Measurements from ENCODE around the gene HPGDS.
"Not testable (repeated sequence)": the region's sequence is repeated elsewhere in the genome, so short reads cannot be mapped to it uniquely, and the experiment has no call there.

HPGDS gene

GRCh38 chr4:94332983-94333590 is 9.5 kb downstream of the HPGDS start:
- DNase-seq (ENCODE audit: extremely low read depth in 1 of 2, low read depth in 1 of 2), result no peak

- DNase-seq (ENCODE audit: extremely low read depth in 1 of 2, low read depth in 1 of 2), result no peak
Observed at GRCh38 chr4:94329933-94330332, 12.7 kb downstream of the HPGDS start.

GRCh38 chr4:94325835-94326234 is 16.8 kb downstream of the HPGDS start:
- DNase-seq (ENCODE audit: extremely low read depth in 1 of 2, low read depth in 1 of 2), result no peak

GRCh38 chr4:94319927-94320326 is 22.7 kb downstream of the HPGDS start:
- DNase-seq (ENCODE audit: extremely low read depth in 1 of 2, low read depth in 1 of 2), result not testable (repeated sequence)

- no peak for DNase-seq (ENCODE audit: extremely low read depth in 1 of 2, low read depth in 1 of 2)
Observed at GRCh38 chr4:94307231-94307871, 35.3 kb downstream of the HPGDS start.

GRCh38 chr4:94306713-94307112 is 35.9 kb downstream of the HPGDS start:
- no peak for DNase-seq (ENCODE audit: extremely low read depth in 1 of 2, low read depth in 1 of 2)

- DNase-seq (ENCODE audit: extremely low read depth in 1 of 2, low read depth in 1 of 2), result no peak
Observed at GRCh38 chr4:94305466-94306225, 37.0 kb downstream of the HPGDS start.

- DNase-seq (ENCODE audit: extremely low read depth in 1 of 2, low read depth in 1 of 2), result no peak
Observed at GRCh38 chr4:94304365-94304971, 38.2 kb downstream of the HPGDS start.

GRCh38 chr4:94302191-94302590 is 40.4 kb downstream of the HPGDS start:
- no peak for DNase-seq (ENCODE audit: extremely low read depth in 1 of 2, low read depth in 1 of 2)

GRCh38 chr4:94298725-94299252 is 43.8 kb downstream of the HPGDS start:
- DNase-seq (ENCODE audit: extremely low read depth in 1 of 2, low read depth in 1 of 2), result no peak

GRCh38 chr4:94295473-94295872 is 47.2 kb downstream of the HPGDS start:
- not testable (repeated sequence) for DNase-seq (ENCODE audit: extremely low read depth in 1 of 2, low read depth in 1 of 2)

- not testable (repeated sequence) for DNase-seq (ENCODE audit: extremely low read depth in 1 of 2, low read depth in 1 of 2)
Observed at GRCh38 chr4:94293981-94294380, 48.7 kb downstream of the HPGDS start.

- DNase-seq (ENCODE audit: extremely low read depth in 1 of 2, low read depth in 1 of 2), result no peak
Observed at GRCh38 chr4:94290245-94290644, 52.4 kb downstream of the HPGDS start.

- no peak for DNase-seq (ENCODE audit: extremely low read depth in 1 of 2, low read depth in 1 of 2)
Observed at GRCh38 chr4:94285666-94286065, 57.0 kb downstream of the HPGDS start.

GRCh38 chr4:94284889-94285288 is 57.7 kb downstream of the HPGDS start:
- DNase-seq (ENCODE audit: extremely low read depth in 1 of 2, low read depth in 1 of 2), result no peak

GRCh38 chr4:94278781-94279180 is 63.9 kb downstream of the HPGDS start:
- no peak for DNase-seq (ENCODE audit: extremely low read depth in 1 of 2, low read depth in 1 of 2)

GRCh38 chr4:94277534-94277933 is 65.1 kb downstream of the HPGDS start:
- DNase-seq (ENCODE audit: extremely low read depth in 1 of 2, low read depth in 1 of 2), result no peak

- DNase-seq (ENCODE audit: extremely low read depth in 1 of 2, low read depth in 1 of 2), result no peak
Observed at GRCh38 chr4:94276204-94276603, 66.4 kb downstream of the HPGDS start.

- DNase-seq (ENCODE audit: extremely low read depth in 1 of 2, low read depth in 1 of 2), result no peak
Observed at GRCh38 chr4:94274912-94275311, 67.7 kb downstream of the HPGDS start.

GRCh38 chr4:94271248-94271647 is 71.4 kb downstream of the HPGDS start:
- DNase-seq (ENCODE audit: extremely low read depth in 1 of 2, low read depth in 1 of 2), result no peak

- no peak for DNase-seq (ENCODE audit: extremely low read depth in 1 of 2, low read depth in 1 of 2)
Observed at GRCh38 chr4:94267037-94267436, 75.6 kb downstream of the HPGDS start.
